Measurements from ENCODE around the gene PUS1.

PUS1 gene

GRCh38 chr12:131928080-131928710 lies 881 bp upstream of the PUS1 start:
- Mint-ChIP-seq H3K4me3 (peak overlapping the region; percentile 87 to 88 (median 87)), H3K27ac (peak overlapping the region in 1 of 3 experiments; percentile 66), H3K9me3 (no peaks in the 10 kb centered on the region), H3K36me3 (ENCODE audit: low read depth) (peaks cover 14% of the 10 kb centered on the region), H3K4me1 (peaks cover 12% of the 10 kb centered on the region), H3K27me3 (ENCODE audit: low read depth) (no peaks in the 10 kb centered on the region)
- TF ChIP-seq, protein P1, sequence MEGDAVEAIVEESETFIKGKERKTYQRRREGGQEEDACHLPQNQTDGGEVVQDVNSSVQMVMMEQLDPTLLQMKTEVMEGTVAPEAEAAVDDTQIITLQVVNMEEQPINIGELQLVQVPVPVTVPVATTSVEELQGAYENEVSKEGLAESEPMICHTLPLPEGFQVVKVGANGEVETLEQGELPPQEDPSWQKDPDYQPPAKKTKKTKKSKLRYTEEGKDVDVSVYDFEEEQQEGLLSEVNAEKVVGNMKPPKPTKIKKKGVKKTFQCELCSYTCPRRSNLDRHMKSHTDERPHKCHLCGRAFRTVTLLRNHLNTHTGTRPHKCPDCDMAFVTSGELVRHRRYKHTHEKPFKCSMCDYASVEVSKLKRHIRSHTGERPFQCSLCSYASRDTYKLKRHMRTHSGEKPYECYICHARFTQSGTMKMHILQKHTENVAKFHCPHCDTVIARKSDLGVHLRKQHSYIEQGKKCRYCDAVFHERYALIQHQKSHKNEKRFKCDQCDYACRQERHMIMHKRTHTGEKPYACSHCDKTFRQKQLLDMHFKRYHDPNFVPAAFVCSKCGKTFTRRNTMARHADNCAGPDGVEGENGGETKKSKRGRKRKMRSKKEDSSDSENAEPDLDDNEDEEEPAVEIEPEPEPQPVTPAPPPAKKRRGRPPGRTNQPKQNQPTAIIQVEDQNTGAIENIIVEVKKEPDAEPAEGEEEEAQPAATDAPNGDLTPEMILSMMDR (IDR thresholded peaks at IDR 0.05; ENCODE audit: unreplicated experiment in 3 of 3) = no peak

GRCh38 chr12:131929581-131930456 lies 743 bp downstream of the PUS1 start:
- no peaks in the 10 kb centered on the region for H3K9me3 Mint-ChIP-seq
- peak overlapping the region; percentile 90 to 98 (median 92) for H3K4me3 Mint-ChIP-seq
- peaks cover 7% of the 10 kb centered on the region for H3K4me1 Mint-ChIP-seq
- H3K27me3 Mint-ChIP-seq (ENCODE audit: low read depth) = peaks cover 4% of the 10 kb centered on the region
- no peak overlapping the region for H3K27ac Mint-ChIP-seq
- peaks cover 23% of the 10 kb centered on the region for H3K36me3 Mint-ChIP-seq (ENCODE audit: low read depth)
- TF ChIP-seq, protein P1 (IDR thresholded peaks at IDR 0.05; ENCODE audit: unreplicated experiment in 3 of 3) = no peak

DNA sequence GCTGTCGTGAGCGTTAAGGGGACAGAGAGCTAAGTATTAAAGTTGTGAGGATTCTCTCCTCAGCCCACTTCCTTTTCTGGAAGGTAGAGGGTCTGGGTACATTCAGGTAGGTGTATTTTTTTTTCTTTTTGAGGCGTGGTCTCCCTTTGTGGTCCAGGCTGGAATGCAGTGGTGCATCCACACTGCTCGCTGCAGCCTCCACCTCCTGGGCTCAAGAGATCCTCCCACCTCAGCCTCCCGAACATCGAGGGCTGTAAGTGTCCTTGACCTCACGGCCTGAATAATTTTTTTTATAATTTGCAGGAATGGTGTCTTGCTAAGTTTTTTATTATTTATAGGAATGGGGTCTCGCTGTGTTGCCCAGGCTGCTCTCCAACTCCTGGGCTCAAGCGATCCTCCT lies 1.4 kb downstream of the PUS1 start:
- Mint-ChIP-seq H3K36me3 (ENCODE audit: low read depth) (peaks cover 23% of the 10 kb centered on the region), H3K9me3 (no peaks in the 10 kb centered on the region), H3K27me3 (ENCODE audit: low read depth) (peaks cover 4% of the 10 kb centered on the region), H3K4me3 (peak overlapping the region; percentile 82 to 92 (median 87)), H3K27ac (no peak overlapping the region), H3K4me1 (peaks cover 5% of the 10 kb centered on the region)
- TF ChIP-seq, protein P1 (IDR thresholded peaks at IDR 0.05; ENCODE audit: unreplicated experiment in 3 of 3) = no peak

- no peaks in the 10 kb centered on the region for H3K9me3 Mint-ChIP-seq
- H3K27me3 Mint-ChIP-seq (ENCODE audit: low read depth) = peaks cover 4% of the 10 kb centered on the region
- peaks cover 33% of the 10 kb centered on the region for H3K36me3 Mint-ChIP-seq (ENCODE audit: low read depth)
- H3K4me3 Mint-ChIP-seq = no peak overlapping the region
- H3K27ac Mint-ChIP-seq = no peak overlapping the region
- TF ChIP-seq, protein P1 (IDR thresholded peaks at IDR 0.05; ENCODE audit: unreplicated experiment in 3 of 3) = no peak
- peaks cover 5% of the 10 kb centered on the region for H3K4me1 Mint-ChIP-seq
Measured at GRCh38 chr12:131933387-131933786, 4.3 kb downstream of the PUS1 start.

- H3K27me3 Mint-ChIP-seq (ENCODE audit: low read depth) = peaks cover 4% of the 10 kb centered on the region
- H3K4me1 Mint-ChIP-seq = peaks cover 5% of the 10 kb centered on the region
- no peak overlapping the region for H3K4me3 Mint-ChIP-seq
- no peak overlapping the region for H3K27ac Mint-ChIP-seq
- no peaks in the 10 kb centered on the region for H3K9me3 Mint-ChIP-seq
- TF ChIP-seq, protein P1 (IDR thresholded peaks at IDR 0.05; ENCODE audit: unreplicated experiment in 3 of 3) = no peak
- H3K36me3 Mint-ChIP-seq (ENCODE audit: low read depth) = peaks cover 33% of the 10 kb centered on the region
Measured at GRCh38 chr12:131934535-131934934, 5.5 kb downstream of the PUS1 start.

All from nephron (organoid).